ENCODE data around the gene DAZL. TPM values are rescaled to one million over a fixed set of nuclear protein-coding genes. Genes with fewer than 3 reads are reported as not detected.

DAZL gene
- total RNA-seq, 1 donor from 2014 or later, result not detected

DNA sequence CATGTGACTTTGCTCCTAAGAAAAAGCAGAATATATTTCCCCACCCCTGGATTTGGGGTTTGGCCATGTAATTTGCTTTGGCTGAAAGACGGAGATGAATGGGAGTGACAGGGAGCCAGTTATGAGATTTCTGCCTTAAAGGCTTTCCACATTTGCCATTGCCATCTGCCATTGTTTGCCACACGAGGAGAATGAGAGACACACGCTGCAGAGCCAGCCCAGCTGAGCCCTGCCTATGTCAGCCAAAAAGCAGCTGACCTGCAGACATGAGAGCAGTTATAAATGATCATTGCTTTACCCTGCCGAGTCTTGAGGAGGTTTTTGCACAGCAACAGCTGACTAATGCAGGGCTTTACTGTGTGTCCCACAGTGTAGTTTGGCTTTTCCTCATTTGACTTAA lies 51.1 kb downstream of the DAZL start:
- H3K27me3 Mint-ChIP-seq (ENCODE audit: low read depth), result peaks cover 7% of the 10 kb centered on the region
- no peak overlapping the region for H3K4me3 Mint-ChIP-seq
- H3K4me1 Mint-ChIP-seq, result peaks cover 11% of the 10 kb centered on the region
- TF ChIP-seq, protein P1, sequence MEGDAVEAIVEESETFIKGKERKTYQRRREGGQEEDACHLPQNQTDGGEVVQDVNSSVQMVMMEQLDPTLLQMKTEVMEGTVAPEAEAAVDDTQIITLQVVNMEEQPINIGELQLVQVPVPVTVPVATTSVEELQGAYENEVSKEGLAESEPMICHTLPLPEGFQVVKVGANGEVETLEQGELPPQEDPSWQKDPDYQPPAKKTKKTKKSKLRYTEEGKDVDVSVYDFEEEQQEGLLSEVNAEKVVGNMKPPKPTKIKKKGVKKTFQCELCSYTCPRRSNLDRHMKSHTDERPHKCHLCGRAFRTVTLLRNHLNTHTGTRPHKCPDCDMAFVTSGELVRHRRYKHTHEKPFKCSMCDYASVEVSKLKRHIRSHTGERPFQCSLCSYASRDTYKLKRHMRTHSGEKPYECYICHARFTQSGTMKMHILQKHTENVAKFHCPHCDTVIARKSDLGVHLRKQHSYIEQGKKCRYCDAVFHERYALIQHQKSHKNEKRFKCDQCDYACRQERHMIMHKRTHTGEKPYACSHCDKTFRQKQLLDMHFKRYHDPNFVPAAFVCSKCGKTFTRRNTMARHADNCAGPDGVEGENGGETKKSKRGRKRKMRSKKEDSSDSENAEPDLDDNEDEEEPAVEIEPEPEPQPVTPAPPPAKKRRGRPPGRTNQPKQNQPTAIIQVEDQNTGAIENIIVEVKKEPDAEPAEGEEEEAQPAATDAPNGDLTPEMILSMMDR (IDR thresholded peaks at IDR 0.05; ENCODE audit: unreplicated experiment), result no peak
- no peak overlapping the region for H3K27ac Mint-ChIP-seq
- no peaks in the 10 kb centered on the region for H3K36me3 Mint-ChIP-seq
- H3K9me3 Mint-ChIP-seq, result peaks cover 6% of the 10 kb centered on the region
- no peak for DNase-seq (ENCODE audit: low spot score in 2 of 2, unreplicated experiment in 2 of 2)

GRCh38 chr3:16552757-16553156 lies 52.5 kb downstream of the DAZL start:
- H3K36me3 Mint-ChIP-seq, result no peaks in the 10 kb centered on the region
- peaks cover 11% of the 10 kb centered on the region for H3K4me1 Mint-ChIP-seq
- TF ChIP-seq, protein P1 (IDR thresholded peaks at IDR 0.05; ENCODE audit: unreplicated experiment), result no peak
- H3K27me3 Mint-ChIP-seq (ENCODE audit: low read depth), result peaks cover 7% of the 10 kb centered on the region
- H3K9me3 Mint-ChIP-seq, result peaks cover 6% of the 10 kb centered on the region
- no peak overlapping the region for H3K4me3 Mint-ChIP-seq
- no peak overlapping the region for H3K27ac Mint-ChIP-seq
- DNase-seq (ENCODE audit: low spot score in 2 of 2, unreplicated experiment in 2 of 2), result no peak

DNA sequence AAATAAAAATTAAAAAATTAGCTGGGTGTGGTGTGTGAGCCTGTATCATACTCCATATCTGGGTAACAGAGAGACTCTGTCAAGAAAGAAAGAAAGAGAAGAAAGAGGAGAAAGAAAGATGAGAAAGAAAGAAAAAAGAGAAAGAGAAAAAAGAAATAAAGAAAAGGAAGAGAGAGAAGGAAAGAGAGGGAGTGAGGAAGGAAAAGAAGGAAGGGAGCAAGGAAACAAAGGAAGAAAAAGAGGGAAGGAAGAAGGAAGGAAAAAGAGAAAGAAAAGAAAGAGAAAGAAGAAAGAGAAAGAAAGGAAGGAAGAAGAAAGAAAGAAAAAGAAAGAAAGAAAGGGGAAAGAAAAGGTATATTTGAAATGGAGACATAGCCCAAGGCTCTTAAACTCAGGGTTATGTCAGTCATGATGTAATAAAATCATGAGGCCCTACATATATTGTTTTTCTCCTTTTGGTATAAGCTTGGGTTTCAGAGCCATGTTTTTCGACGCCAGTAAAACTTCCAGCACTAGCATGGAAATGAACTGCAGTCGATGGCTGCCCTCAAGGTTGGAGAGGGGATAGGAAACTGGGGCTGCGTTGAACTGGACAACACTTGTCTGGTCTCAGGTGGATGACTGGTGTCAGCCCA lies 53.8 kb downstream of the DAZL start:
- H3K9me3 Mint-ChIP-seq, result peaks cover 6% of the 10 kb centered on the region
- DNase-seq (ENCODE audit: low spot score in 2 of 2, unreplicated experiment in 2 of 2), result no peak
- H3K27ac Mint-ChIP-seq, result no peak overlapping the region
- H3K4me1 Mint-ChIP-seq, result peaks cover 11% of the 10 kb centered on the region
- H3K27me3 Mint-ChIP-seq (ENCODE audit: low read depth), result peaks cover 7% of the 10 kb centered on the region
- no peak overlapping the region for H3K4me3 Mint-ChIP-seq
- no peaks in the 10 kb centered on the region for H3K36me3 Mint-ChIP-seq
- TF ChIP-seq, protein P1 (IDR thresholded peaks at IDR 0.05; ENCODE audit: unreplicated experiment), result no peak

GRCh38 chr3:16550676-16551341 lies 54.4 kb downstream of the DAZL start:
- peak overlapping the region; percentile 48 for H3K27ac Mint-ChIP-seq
- H3K4me3 Mint-ChIP-seq, result peak overlapping the region; percentile 59
- peaks cover 11% of the 10 kb centered on the region for H3K4me1 Mint-ChIP-seq
- TF ChIP-seq, protein P1 (IDR thresholded peaks at IDR 0.05; ENCODE audit: unreplicated experiment), result peak; percentile 81
- DNase-seq (ENCODE audit: low spot score in 2 of 2, unreplicated experiment in 2 of 2), result peak in 1 of 2 experiments; percentile 77
- H3K36me3 Mint-ChIP-seq, result no peaks in the 10 kb centered on the region
- peaks cover 7% of the 10 kb centered on the region for H3K27me3 Mint-ChIP-seq (ENCODE audit: low read depth)
- H3K9me3 Mint-ChIP-seq, result peaks cover 6% of the 10 kb centered on the region

DNA sequence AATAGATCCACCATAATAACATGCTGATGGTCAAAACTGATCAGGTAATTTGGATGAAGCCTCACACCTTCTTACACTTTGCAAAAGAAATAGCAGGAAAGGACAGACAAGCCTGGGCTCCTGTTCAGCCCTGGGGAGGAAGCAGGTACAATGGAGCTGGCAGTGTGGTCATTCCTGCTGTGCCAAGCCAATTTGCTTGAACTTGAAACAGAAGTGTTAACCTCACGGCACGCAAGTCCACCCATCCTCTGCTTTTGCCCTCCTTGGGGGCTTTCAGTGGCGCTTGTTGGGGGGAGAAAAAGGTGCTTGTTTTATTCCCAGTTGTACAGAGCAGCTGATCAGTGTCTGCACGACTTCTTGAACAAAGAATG lies 54.9 kb downstream of the DAZL start:
- Mint-ChIP-seq H3K27me3 (ENCODE audit: low read depth) (peaks cover 9% of the 10 kb centered on the region), H3K9me3 (peaks cover 6% of the 10 kb centered on the region), H3K27ac (no peak overlapping the region), H3K4me3 (peak overlapping the region; percentile 59), H3K36me3 (no peaks in the 10 kb centered on the region), H3K4me1 (peaks cover 11% of the 10 kb centered on the region)
- TF ChIP-seq, protein P1 (IDR thresholded peaks at IDR 0.05; ENCODE audit: unreplicated experiment), result no peak
- no peak for DNase-seq (ENCODE audit: low spot score in 2 of 2, unreplicated experiment in 2 of 2)
